Liver (tissue), 9 donors: Measurements from ENCODE around the gene FOXK1. TPM values are rescaled to one million over a fixed set of nuclear protein-coding genes. Genes with fewer than 3 reads are reported as not detected.
"Not testable (repeated sequence)": the region's sequence is repeated elsewhere in the genome, so short reads cannot be mapped to it uniquely, and the experiment has no call there.

ENCODE experiments used
- DNase-seq: peaks from one replicate; pipeline ENCODE4 v3.0.0-alpha.2; 2017; ENCODE audit warnings: low spot score
- H3K27ac ChIP-seq, 2 donors: one replicate each; pipeline ENCODE4 v1.7.0; 2013; ENCODE audit warnings: inconsistent platforms in 2 of 2, low read length in 2 of 2, control low read depth in 1 of 2, low read depth in 1 of 2, mild to moderate bottlenecking in 1 of 2
- H3K27me3 ChIP-seq, 4 donors: one replicate each; pipeline versions ENCODE4 v1.6.1 to v1.7.0; 2013; ENCODE audit warnings: low read length in 3 of 4, inconsistent platforms in 1 of 4, mild to moderate bottlenecking in 1 of 4, moderate library complexity in 1 of 4; ENCODE audit not compliant: control insufficient read depth in 4 of 4, insufficient read depth in 4 of 4
- H3K36me3 ChIP-seq, 4 donors: one replicate each; pipeline versions ENCODE4 v1.6.1 to v1.7.0; 2013; ENCODE audit warnings: low read length in 3 of 4, mild to moderate bottlenecking in 3 of 4, low read depth in 1 of 4, moderate library complexity in 1 of 4; ENCODE audit not compliant: control insufficient read depth in 4 of 4, insufficient read depth in 3 of 4
- H3K4me1 ChIP-seq, 4 donors: one replicate each; pipeline versions ENCODE4 v1.6.1 to v1.7.0; 2013; ENCODE audit warnings: low read length in 3 of 4, mild to moderate bottlenecking in 3 of 4, moderate library complexity in 1 of 4; ENCODE audit not compliant: control insufficient read depth in 4 of 4, insufficient read depth in 4 of 4
- H3K4me3 ChIP-seq, 3 donors: one replicate each; pipeline versions ENCODE4 v1.6.1 to v1.7.0; 2013; ENCODE audit warnings: low read length in 3 of 3, control low read depth in 1 of 3, low read depth in 1 of 3, mild to moderate bottlenecking in 1 of 3
- H3K9ac ChIP-seq, 2 donors: one replicate each; pipeline ENCODE4 v1.7.0; 2013; ENCODE audit warnings: low read length in 2 of 2, mild to moderate bottlenecking in 2 of 2, moderate library complexity in 2 of 2, control low read depth in 1 of 2, low read depth in 1 of 2
- H3K9me3 ChIP-seq, 4 donors: one replicate each; pipeline versions ENCODE4 v1.6.1 to v1.7.0; 2013; ENCODE audit warnings: low read length in 3 of 4; ENCODE audit not compliant: control insufficient read depth in 4 of 4
- EGR1 ChIP-seq, 2 donors: IDR thresholded peaks; 2 replicates each; pipeline ENCODE4 v1.6.1; 2016 to 2018; ENCODE audit warnings: antibody characterized with exemption in 2 of 2, low read depth in 2 of 2
- FOXA1 ChIP-seq: IDR thresholded peaks from 2 replicates; pipeline ENCODE4 v1.6.1; 2016; ENCODE audit warnings: antibody characterized with exemption
- FOXA2 ChIP-seq: IDR thresholded peaks from 2 replicates; pipeline ENCODE4 v1.6.1; 2016; ENCODE audit warnings: antibody characterized with exemption
- GABPA ChIP-seq, 2 donors: IDR thresholded peaks in 1 of 2; conservative IDR thresholded peaks in 1 of 2; 2 replicates each; pipeline ENCODE4 v1.6.1; 2016; ENCODE audit warnings: antibody characterized with exemption in 2 of 2, mild to moderate bottlenecking in 1 of 2, moderate library complexity in 1 of 2
- HNF4A ChIP-seq, 2 donors: conservative IDR thresholded peaks; 2 replicates each; pipeline ENCODE4 v1.6.1; 2016; ENCODE audit warnings: antibody characterized with exemption in 2 of 2, mild to moderate bottlenecking in 2 of 2
- HNF4G ChIP-seq: IDR thresholded peaks from 2 replicates; pipeline ENCODE4 v1.6.1; 2016; ENCODE audit warnings: antibody characterized with exemption
- JUND ChIP-seq, 2 donors: IDR thresholded peaks; 2 replicates each; pipeline ENCODE4 v1.6.1; 2016; ENCODE audit warnings: antibody characterized with exemption in 2 of 2
- NR2F2 ChIP-seq: IDR thresholded peaks from 2 replicates; pipeline ENCODE4 v1.6.1; 2016; ENCODE audit warnings: antibody characterized with exemption
- RAD21 ChIP-seq, 2 donors: IDR thresholded peaks; 2 replicates each; pipeline ENCODE4 v1.6.1; 2016; ENCODE audit warnings: antibody characterized with exemption in 2 of 2, mild to moderate bottlenecking in 2 of 2
- RXRA ChIP-seq, 2 donors: IDR thresholded peaks; 2 replicates each; pipeline ENCODE4 v1.6.1; 2017 to 2018; ENCODE audit warnings: antibody characterized with exemption in 2 of 2, mild to moderate bottlenecking in 1 of 2
- SP1 ChIP-seq: IDR thresholded peaks from 2 replicates; pipeline ENCODE4 v1.6.1; 2018; ENCODE audit warnings: antibody characterized with exemption, mild to moderate bottlenecking
- TAF1 ChIP-seq: conservative IDR thresholded peaks from 2 replicates; pipeline ENCODE4 v1.6.1; 2016; ENCODE audit warnings: antibody characterized with exemption, mild to moderate bottlenecking
- YY1 ChIP-seq: IDR thresholded peaks from 2 replicates; pipeline ENCODE4 v1.6.1; 2016; ENCODE audit warnings: antibody characterized with exemption, mild to moderate bottlenecking
- WGBS: extraction: QIAGEN DNeasy Blood & Tissue Kit; methylation state at CpG from one replicate; pipeline ENCODE4 v1.1.7; 2013; 5-methylcytosine and 5-hydroxymethylcytosine counted together
- polyA plus RNA-seq, 2 donors: library from polyadenylated mRNA; stranded (reverse) in 1 of 2; unstranded in 1 of 2; fragments of 200-250 nt in 1 of 2; fragments of >200 nt in 1 of 2; fragmentation: Nextera tagmentation in 1 of 2; extraction: Ambion mirVana in 1 of 2; gene quantifications; one replicate each; pipeline versions ENCODE4 v1.2.1 to v1.2.3, GENCODE V29; 2013 to 2015
- total RNA-seq, 2 donors: library from RNA; depleted of rRNA; stranded (reverse); fragments of >200 nt; gene quantifications; one replicate each; pipeline ENCODE4 v1.2.3, GENCODE V29; 2014
- TF ChIP-seq, protein P1 (sequence below): IDR thresholded peaks from 2 replicates; pipeline ENCODE4 v1.6.1; 2016; ENCODE audit warnings: antibody characterized with exemption
- TF ChIP-seq, protein P2 (sequence below): IDR thresholded peaks from 2 replicates; pipeline ENCODE4 v1.6.1; 2016; ENCODE audit warnings: antibody characterized with exemption, mild to moderate bottlenecking
- TF ChIP-seq, protein P3 (sequence below): IDR thresholded peaks from 2 replicates; pipeline ENCODE4 v1.6.1; 2016; ENCODE audit warnings: antibody characterized with exemption
- TF ChIP-seq, protein P4 (sequence below): fragments of 150-350 bp; IDR thresholded peaks from 2 replicates; pipeline ENCODE4 v1.5.1; 2017; ENCODE audit warnings: improper control_type of control experiment, low read depth, low read length; ENCODE audit not compliant: missing input control
- TF ChIP-seq, protein P5 (sequence below): IDR thresholded peaks from 2 replicates; pipeline ENCODE4 v1.6.1; 2016; ENCODE audit warnings: antibody characterized with exemption
- donor health status: healthy.
- donor health status: healthy.
- donor health status: healthy.
- donor health status: healthy.
- donor health status: healthy.

The FOXK1 gene
- total and polyA plus RNA-seq, 4 donors: 1.2 to 8.5 (median 4.4) TPM

DNA sequence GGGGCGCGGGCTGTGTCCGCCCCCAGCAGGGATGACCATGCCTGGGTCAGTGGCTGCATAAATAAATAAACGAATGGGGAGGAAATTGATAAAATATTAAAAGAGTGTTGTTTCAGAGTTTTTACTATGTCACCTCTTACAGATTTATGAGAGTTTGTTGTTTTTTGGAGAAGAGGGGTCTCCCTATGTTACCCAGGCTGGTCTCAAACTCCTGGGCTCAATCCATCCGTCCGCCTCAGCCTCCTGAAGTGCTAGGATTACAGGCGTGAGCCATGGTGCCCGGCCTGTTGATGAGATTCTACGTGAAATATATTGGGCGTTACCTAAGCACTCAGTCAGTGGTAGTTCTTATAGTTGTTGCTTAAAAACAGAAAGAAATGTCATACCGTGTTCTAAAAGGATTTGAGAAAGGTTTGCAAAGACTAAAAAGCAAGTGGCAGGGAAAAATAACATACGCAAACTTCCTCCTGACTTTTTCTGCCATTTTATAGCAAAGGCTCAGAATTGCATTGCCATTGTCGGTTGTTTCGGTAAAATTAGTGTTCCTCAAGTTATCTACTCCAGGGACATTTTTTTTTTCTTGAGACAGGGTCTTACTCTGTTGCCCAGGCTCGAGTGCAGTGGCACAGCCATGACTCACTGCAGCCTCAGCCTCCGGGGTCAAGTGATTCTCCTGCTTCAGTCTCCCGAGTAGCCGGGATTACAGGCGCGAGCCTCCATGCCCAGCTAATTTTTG lies 39.5 kb upstream of the FOXK1 start:
- Histone ChIP-seq H3K27ac (peak overlapping the region; percentile 89 to 98), H3K9me3 (peaks cover 0 to 2% (median 0%) of the 10 kb centered on the region in 4 donors), H3K4me3 (peak overlapping the region; percentile 40 to 81 (median 56)), H3K36me3 (no peaks in the 10 kb centered on the region), H3K27me3 (no peaks in the 10 kb centered on the region), H3K9ac (peak overlapping the region; percentile 1 to 53), H3K4me1 (peaks cover 0 to 10% (median 2%) of the 10 kb centered on the region in 4 donors)
- no peak for TF ChIP-seq RXRA (IDR thresholded peaks at IDR 0.05)
- no peak for TF ChIP-seq HNF4A (conservative IDR thresholded peaks at IDR 0.05)
- no peak for TF ChIP-seq FOXA2
- TF ChIP-seq RAD21 (IDR thresholded peaks at IDR 0.05): no peak
- no peak for TF ChIP-seq YY1
- no peak for TF ChIP-seq FOXA1
- no peak for TF ChIP-seq GABPA (IDR thresholded peaks at IDR 0.05 in 1 of 2, conservative IDR thresholded peaks at IDR 0.05 in 1 of 2)
- TF ChIP-seq, protein P1, sequence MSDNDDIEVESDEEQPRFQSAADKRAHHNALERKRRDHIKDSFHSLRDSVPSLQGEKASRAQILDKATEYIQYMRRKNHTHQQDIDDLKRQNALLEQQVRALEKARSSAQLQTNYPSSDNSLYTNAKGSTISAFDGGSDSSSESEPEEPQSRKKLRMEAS: no peak
- no peak for TF ChIP-seq HNF4G
- no peak for TF ChIP-seq EGR1 (IDR thresholded peaks at IDR 0.05; ENCODE audit: low read depth in 2 of 2)
- TF ChIP-seq, protein P2, sequence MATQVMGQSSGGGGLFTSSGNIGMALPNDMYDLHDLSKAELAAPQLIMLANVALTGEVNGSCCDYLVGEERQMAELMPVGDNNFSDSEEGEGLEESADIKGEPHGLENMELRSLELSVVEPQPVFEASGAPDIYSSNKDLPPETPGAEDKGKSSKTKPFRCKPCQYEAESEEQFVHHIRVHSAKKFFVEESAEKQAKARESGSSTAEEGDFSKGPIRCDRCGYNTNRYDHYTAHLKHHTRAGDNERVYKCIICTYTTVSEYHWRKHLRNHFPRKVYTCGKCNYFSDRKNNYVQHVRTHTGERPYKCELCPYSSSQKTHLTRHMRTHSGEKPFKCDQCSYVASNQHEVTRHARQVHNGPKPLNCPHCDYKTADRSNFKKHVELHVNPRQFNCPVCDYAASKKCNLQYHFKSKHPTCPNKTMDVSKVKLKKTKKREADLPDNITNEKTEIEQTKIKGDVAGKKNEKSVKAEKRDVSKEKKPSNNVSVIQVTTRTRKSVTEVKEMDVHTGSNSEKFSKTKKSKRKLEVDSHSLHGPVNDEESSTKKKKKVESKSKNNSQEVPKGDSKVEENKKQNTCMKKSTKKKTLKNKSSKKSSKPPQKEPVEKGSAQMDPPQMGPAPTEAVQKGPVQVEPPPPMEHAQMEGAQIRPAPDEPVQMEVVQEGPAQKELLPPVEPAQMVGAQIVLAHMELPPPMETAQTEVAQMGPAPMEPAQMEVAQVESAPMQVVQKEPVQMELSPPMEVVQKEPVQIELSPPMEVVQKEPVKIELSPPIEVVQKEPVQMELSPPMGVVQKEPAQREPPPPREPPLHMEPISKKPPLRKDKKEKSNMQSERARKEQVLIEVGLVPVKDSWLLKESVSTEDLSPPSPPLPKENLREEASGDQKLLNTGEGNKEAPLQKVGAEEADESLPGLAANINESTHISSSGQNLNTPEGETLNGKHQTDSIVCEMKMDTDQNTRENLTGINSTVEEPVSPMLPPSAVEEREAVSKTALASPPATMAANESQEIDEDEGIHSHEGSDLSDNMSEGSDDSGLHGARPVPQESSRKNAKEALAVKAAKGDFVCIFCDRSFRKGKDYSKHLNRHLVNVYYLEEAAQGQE: no peak
- TF ChIP-seq, protein P3, sequence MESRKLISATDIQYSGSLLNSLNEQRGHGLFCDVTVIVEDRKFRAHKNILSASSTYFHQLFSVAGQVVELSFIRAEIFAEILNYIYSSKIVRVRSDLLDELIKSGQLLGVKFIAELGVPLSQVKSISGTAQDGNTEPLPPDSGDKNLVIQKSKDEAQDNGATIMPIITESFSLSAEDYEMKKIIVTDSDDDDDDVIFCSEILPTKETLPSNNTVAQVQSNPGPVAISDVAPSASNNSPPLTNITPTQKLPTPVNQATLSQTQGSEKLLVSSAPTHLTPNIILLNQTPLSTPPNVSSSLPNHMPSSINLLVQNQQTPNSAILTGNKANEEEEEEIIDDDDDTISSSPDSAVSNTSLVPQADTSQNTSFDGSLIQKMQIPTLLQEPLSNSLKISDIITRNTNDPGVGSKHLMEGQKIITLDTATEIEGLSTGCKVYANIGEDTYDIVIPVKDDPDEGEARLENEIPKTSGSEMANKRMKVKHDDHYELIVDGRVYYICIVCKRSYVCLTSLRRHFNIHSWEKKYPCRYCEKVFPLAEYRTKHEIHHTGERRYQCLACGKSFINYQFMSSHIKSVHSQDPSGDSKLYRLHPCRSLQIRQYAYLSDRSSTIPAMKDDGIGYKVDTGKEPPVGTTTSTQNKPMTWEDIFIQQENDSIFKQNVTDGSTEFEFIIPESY: no peak
- TF ChIP-seq TAF1: no peak
- TF ChIP-seq SP1: no peak
- no peak for TF ChIP-seq JUND (IDR thresholded peaks at IDR 0.05)
- no peak for TF ChIP-seq NR2F2
- TF ChIP-seq, protein P4, sequence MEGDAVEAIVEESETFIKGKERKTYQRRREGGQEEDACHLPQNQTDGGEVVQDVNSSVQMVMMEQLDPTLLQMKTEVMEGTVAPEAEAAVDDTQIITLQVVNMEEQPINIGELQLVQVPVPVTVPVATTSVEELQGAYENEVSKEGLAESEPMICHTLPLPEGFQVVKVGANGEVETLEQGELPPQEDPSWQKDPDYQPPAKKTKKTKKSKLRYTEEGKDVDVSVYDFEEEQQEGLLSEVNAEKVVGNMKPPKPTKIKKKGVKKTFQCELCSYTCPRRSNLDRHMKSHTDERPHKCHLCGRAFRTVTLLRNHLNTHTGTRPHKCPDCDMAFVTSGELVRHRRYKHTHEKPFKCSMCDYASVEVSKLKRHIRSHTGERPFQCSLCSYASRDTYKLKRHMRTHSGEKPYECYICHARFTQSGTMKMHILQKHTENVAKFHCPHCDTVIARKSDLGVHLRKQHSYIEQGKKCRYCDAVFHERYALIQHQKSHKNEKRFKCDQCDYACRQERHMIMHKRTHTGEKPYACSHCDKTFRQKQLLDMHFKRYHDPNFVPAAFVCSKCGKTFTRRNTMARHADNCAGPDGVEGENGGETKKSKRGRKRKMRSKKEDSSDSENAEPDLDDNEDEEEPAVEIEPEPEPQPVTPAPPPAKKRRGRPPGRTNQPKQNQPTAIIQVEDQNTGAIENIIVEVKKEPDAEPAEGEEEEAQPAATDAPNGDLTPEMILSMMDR: no peak
- TF ChIP-seq, protein P5, sequence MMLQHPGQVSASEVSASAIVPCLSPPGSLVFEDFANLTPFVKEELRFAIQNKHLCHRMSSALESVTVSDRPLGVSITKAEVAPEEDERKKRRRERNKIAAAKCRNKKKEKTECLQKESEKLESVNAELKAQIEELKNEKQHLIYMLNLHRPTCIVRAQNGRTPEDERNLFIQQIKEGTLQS: no peak
- 69% methylated on average over 20 of the region's 20 CpGs for WGBS
- no peak for DNase-seq

DNA sequence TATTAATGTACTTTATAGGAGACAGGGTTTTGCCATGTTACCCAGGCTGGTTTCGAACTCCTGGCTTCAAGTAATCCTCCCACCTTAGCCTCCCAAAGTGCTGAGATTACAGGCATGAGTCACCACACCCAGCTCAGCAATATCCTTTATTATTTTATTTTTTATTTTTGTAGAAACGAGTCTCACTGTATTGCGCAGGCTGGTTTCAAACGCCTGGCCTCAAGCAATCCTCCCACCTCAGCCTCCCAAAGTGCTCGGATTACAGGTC lies 39.0 kb upstream of the FOXK1 start:
- H3K27me3 ChIP-seq, H3K9ac ChIP-seq, H3K9me3 ChIP-seq, H3K27ac ChIP-seq, DNase-seq, H3K36me3 ChIP-seq, H3K4me3 ChIP-seq, H3K4me1 ChIP-seq: not testable (repeated sequence)
- 96% methylated on average over 5 of the region's 5 CpGs for WGBS
